ENCODE measurements around the gene TNIP3.

The TNIP3 gene

GRCh38 chr4:121138039-121138825, 25.9 kb downstream of the TNIP3 start:
- peak; percentile 40 for DNase-seq (ENCODE audit: low read depth)

GRCh38 chr4:121130326-121130660, 33.8 kb downstream of the TNIP3 start:
- no peak for DNase-seq (ENCODE audit: low read depth)

- no peak for DNase-seq (ENCODE audit: low read depth)
These were observed 34.4 kb downstream of the TNIP3 start for GRCh38 chr4:121129606-121130325.

- no peak for DNase-seq (ENCODE audit: low read depth)
These were observed 37.0 kb downstream of the TNIP3 start for GRCh38 chr4:121127100-121127499.

GRCh38 chr4:121126449-121127006, 37.6 kb downstream of the TNIP3 start:
- DNase-seq (ENCODE audit: low read depth), result no peak

GRCh38 chr4:121125498-121125885, 38.6 kb downstream of the TNIP3 start:
- no peak for DNase-seq (ENCODE audit: low read depth)

GRCh38 chr4:121122661-121123060, 41.5 kb downstream of the TNIP3 start:
- no peak for DNase-seq (ENCODE audit: low read depth)

- DNase-seq (ENCODE audit: low read depth), result no peak
These were observed 44.4 kb downstream of the TNIP3 start for GRCh38 chr4:121119715-121120114.

- DNase-seq (ENCODE audit: low read depth), result no peak
These were observed 45.8 kb downstream of the TNIP3 start for GRCh38 chr4:121118344-121118743.

- DNase-seq (ENCODE audit: low read depth), result no peak
These were observed 49.4 kb downstream of the TNIP3 start for GRCh38 chr4:121114756-121115155.

GRCh38 chr4:121112530-121112929, 51.6 kb downstream of the TNIP3 start:
- DNase-seq (ENCODE audit: low read depth), result no peak

GRCh38 chr4:121108557-121108956, 55.6 kb downstream of the TNIP3 start:
- no peak for DNase-seq (ENCODE audit: low read depth)

GRCh38 chr4:121107507-121107906, 56.6 kb downstream of the TNIP3 start:
- DNase-seq (ENCODE audit: low read depth), result no peak

- DNase-seq (ENCODE audit: low read depth), result no peak
These were observed 63.9 kb downstream of the TNIP3 start for GRCh38 chr4:121100093-121100775.

GRCh38 chr4:121098266-121098665, 65.9 kb downstream of the TNIP3 start:
- DNase-seq (ENCODE audit: low read depth), result no peak

- no peak for DNase-seq (ENCODE audit: low read depth)
These were observed 67.5 kb downstream of the TNIP3 start for GRCh38 chr4:121096629-121097028.

GRCh38 chr4:121096191-121096590, 67.9 kb downstream of the TNIP3 start:
- DNase-seq (ENCODE audit: low read depth), result no peak

- no peak for DNase-seq (ENCODE audit: low read depth)
These were observed 69.7 kb downstream of the TNIP3 start for GRCh38 chr4:121094297-121094966.

- no peak for DNase-seq (ENCODE audit: low read depth)
These were observed 70.9 kb downstream of the TNIP3 start for GRCh38 chr4:121093261-121093660.

- no peak for DNase-seq (ENCODE audit: low read depth)
These were observed 72.2 kb downstream of the TNIP3 start for GRCh38 chr4:121091941-121092340.

GRCh38 chr4:121088867-121089266, 75.3 kb downstream of the TNIP3 start:
- no peak for DNase-seq (ENCODE audit: low read depth)

Measured in stimulated activated CD8-positive, alpha-beta memory T cell treated with anti-CD3 and anti-CD28 coated beads, Interleukin-4, amount 100 ng/mL, for 24 hours (primary cell).